Measurements from ENCODE around the gene ZNF438.

- TF ChIP-seq CTCF (IDR thresholded peaks at IDR 0.05; ENCODE audit: low read depth, low read length, poor library complexity, severe bottlenecking) (no peak), EZH2phosphoT487 (IDR thresholded peaks at IDR 0.05; ENCODE audit: borderline replicate concordance, low read length) (no peak)
Measured at GRCh38 chr10:30974773-30975415, 56.8 kb downstream of the ZNF438 start.

Measured in DOHH2 (cell line).